ENCODE data around the gene GRIK1.
"Not testable (repeated sequence)": the region's sequence is repeated elsewhere in the genome, so short reads cannot be mapped to it uniquely, and the experiment has no call there.

The GRIK1 gene

GRCh38 chr21:29961291-29962027 is 21.7 kb upstream of the GRIK1 start:
- no peak for DNase-seq (ENCODE audit: low spot score)
- TF ChIP-seq CTCF (IDR thresholded peaks at IDR 0.05; ENCODE audit: borderline replicate concordance, control extremely low read depth, extremely low read depth, insufficient read depth, missing control alignments): no peak
- in situ Hi-C loops (cut with MboI; ENCODE audit: low sequenced_read_pairs, unreplicated experiment): no loop called here

GRCh38 chr21:29958551-29958950 is 18.8 kb upstream of the GRIK1 start:
- no peak for TF ChIP-seq CTCF (IDR thresholded peaks at IDR 0.05; ENCODE audit: borderline replicate concordance, control extremely low read depth, extremely low read depth, insufficient read depth, missing control alignments)
- DNase-seq (ENCODE audit: low spot score): no peak
- in situ Hi-C loops (cut with MboI; ENCODE audit: low sequenced_read_pairs, unreplicated experiment): no loop called here

- DNase-seq (ENCODE audit: low spot score); in situ Hi-C loops (cut with MboI; ENCODE audit: low sequenced_read_pairs, unreplicated experiment): not testable (repeated sequence)
Observed at GRCh38 chr21:29958035-29958434, 18.2 kb upstream of the GRIK1 start.

DNA sequence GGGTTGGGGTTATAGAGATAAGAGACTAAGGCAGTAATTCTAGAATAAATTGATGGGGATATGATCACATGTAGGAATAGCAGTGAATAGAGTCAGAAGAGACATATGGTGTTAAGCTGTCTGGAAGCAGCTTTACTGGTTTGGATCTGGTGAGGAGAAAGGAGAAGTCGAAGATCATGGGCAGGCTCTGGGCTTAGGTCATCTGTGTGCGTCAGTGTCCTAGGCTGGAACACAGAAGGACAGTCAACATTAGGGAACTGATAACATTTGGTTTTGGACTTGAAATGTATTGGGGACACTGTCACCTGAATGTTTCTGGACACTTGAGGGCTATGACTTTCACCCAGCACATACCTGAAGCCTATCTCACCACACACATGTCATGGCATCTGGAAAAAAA is 13.9 kb upstream of the GRIK1 start:
- no peak for TF ChIP-seq CTCF (IDR thresholded peaks at IDR 0.05; ENCODE audit: borderline replicate concordance, control extremely low read depth, extremely low read depth, insufficient read depth, missing control alignments)
- in situ Hi-C loops (cut with MboI; ENCODE audit: low sequenced_read_pairs, unreplicated experiment): no loop called here
- DNase-seq (ENCODE audit: low spot score): no peak

DNA sequence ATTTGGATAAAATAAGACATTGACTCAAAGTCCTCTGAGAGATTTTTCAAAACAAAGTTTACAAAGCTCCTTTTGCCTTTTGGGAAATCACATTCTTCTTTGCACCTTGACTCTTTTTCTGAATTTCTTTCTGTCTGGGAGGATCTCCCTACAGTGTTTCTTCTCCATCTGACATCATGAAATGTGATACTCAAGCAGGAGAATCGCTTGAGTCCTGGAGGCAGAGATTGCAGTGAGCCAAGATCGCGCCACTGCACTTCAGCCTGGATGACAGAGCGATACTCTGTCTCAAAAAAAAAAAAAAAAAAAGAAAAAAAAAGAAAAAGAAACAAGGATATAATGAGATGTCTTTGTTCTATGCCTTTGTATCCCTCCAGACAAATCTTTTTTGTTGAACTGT is 13.3 kb upstream of the GRIK1 start:
- DNase-seq (ENCODE audit: low spot score): no peak
- in situ Hi-C loops (cut with MboI; ENCODE audit: low sequenced_read_pairs, unreplicated experiment): no loop called here
- TF ChIP-seq CTCF (IDR thresholded peaks at IDR 0.05; ENCODE audit: borderline replicate concordance, control extremely low read depth, extremely low read depth, insufficient read depth, missing control alignments): no peak

DNA sequence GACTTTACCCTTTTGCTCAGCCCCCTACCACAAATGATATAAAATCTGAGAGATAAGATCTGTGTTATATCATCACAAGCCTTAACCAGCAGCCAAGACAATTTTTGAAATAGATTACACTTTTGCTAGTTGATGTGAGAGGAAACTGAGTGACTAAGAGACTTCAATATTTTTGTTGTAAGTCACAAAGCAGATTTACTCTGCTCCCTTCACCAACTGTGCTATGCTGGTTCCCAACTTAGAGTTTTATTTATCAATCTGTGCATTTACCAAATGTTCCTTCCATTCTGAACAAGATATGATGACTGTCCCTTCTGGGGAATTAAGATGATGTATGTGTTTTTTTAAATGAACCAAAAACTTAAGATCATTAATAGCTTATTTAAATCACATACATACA is 12.1 kb upstream of the GRIK1 start:
- no peak for TF ChIP-seq CTCF (IDR thresholded peaks at IDR 0.05; ENCODE audit: borderline replicate concordance, control extremely low read depth, extremely low read depth, insufficient read depth, missing control alignments)

DNA sequence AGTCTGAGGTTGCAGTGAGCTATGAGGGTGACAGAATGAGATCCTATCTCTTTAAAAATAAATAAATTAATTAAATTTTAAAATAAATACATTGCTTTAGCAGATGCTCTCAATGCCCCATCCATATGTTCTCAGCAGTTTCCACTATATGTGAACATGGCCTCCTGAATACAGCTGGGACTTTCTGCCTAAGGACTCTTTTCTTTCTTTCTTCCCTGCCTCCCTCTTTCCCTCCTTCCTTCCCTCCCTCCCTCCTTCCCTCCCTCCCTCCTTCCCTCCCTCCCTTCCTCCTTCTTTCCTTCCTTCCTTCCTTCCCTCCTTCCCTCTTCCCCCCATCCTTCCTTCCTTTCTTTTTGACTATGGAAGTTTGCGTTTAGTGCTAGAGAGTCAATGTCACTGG is 10.2 kb upstream of the GRIK1 start:
- in situ Hi-C loops (cut with MboI; ENCODE audit: low sequenced_read_pairs, unreplicated experiment): no loop called here

More for the DNA sequence above, 12.1 kb upstream of the GRIK1 start:
- in situ Hi-C loops (cut with MboI; ENCODE audit: low sequenced_read_pairs, unreplicated experiment): no loop called here
- no peak for DNase-seq (ENCODE audit: low spot score)

More for the DNA sequence above, 10.2 kb upstream of the GRIK1 start:
- DNase-seq (ENCODE audit: low spot score): no peak
- no peak for TF ChIP-seq CTCF (IDR thresholded peaks at IDR 0.05; ENCODE audit: borderline replicate concordance, control extremely low read depth, extremely low read depth, insufficient read depth, missing control alignments)

Measured in GM13976 (cell line).